SK-N-SH (cell line): ENCODE data around the gene FMOD. TPM values are rescaled to one million over a fixed set of nuclear protein-coding genes. Genes with fewer than 3 reads are reported as not detected.

Experiments
- CTCF ChIA-PET: fragments of 300-600, 350-600 bp; formaldehyde crosslinking; extraction: SDS; loops from one replicate; lab custom pipeline; 2021; lab: Yijun Ruan, JAX
- POLR2A ChIA-PET: fragments of 350-600 bp; sonication (Branson Sonifier 250); formaldehyde crosslinking; extraction: SDS; loops from one replicate; lab custom pipeline; 2020; ENCODE audit warnings: antibody characterized with exemption, inconsistent platforms; lab: Yijun Ruan, JAX
- DNase-seq: peaks from one replicate; pipeline ENCODE4 v3.0.0; 2012
- H2AFZ ChIP-seq: fragments of 200-600 bp; sonication (generic); 2 replicates; pipeline ENCODE4 v1.8.1; 2016; ENCODE audit warnings: antibody characterized with exemption, mild to moderate bottlenecking, low read depth
- H3F3A ChIP-seq: fragments of 200-600 bp; sonication (generic); replicated peaks from 2 replicates; pipeline ENCODE3; 2016; ENCODE audit warnings: antibody characterized with exemption, mild to moderate bottlenecking; ENCODE audit not compliant: insufficient read depth
- H3K27ac ChIP-seq, 2 experiments: fragments of 200-500 bp in 1 of 2; fragments of 200-600 bp in 1 of 2; sonication (Bioruptor generic) in 1 of 2; sonication (generic), shearing (Covaris generic) in 1 of 2; 2 replicates each; pipeline versions ENCODE4 v1.5.1 to v1.6.1; 2014 to 2016; ENCODE audit warnings: low read depth in 2 of 2, inconsistent platforms in 1 of 2, low read length in 1 of 2, mild to moderate bottlenecking in 1 of 2, mixed read lengths in 1 of 2
- H3K27me3 ChIP-seq: fragments of 200-600 bp; sonication (generic), shearing (Covaris generic); 2 replicates; pipeline ENCODE4 v1.6.1; 2016; ENCODE audit warnings: mixed run types; ENCODE audit not compliant: insufficient read depth
- H3K36me3 ChIP-seq, 2 experiments: fragments of 200-500 bp in 1 of 2; fragments of 200-600 bp in 1 of 2; sonication (Bioruptor generic) in 1 of 2; sonication (generic) in 1 of 2; replicated peaks in 1 of 2; 2 replicates each; pipeline versions ENCODE3 to v1.5.1; 2014 to 2016; ENCODE audit warnings: low read length in 1 of 2, mild to moderate bottlenecking in 1 of 2; ENCODE audit not compliant: insufficient read depth in 2 of 2, control insufficient read depth in 1 of 2
- H3K4me1 ChIP-seq, 2 experiments: fragments of 200-500 bp in 1 of 2; fragments of 200-600 bp in 1 of 2; sonication (Bioruptor generic) in 1 of 2; sonication (generic), shearing (Covaris generic) in 1 of 2; 2 replicates each; pipeline versions ENCODE4 v1.5.1 to v1.6.1; 2014 to 2016; ENCODE audit warnings: low read depth in 1 of 2, low read length in 1 of 2, mixed run types in 1 of 2; ENCODE audit not compliant: insufficient read depth in 2 of 2, control insufficient read depth in 1 of 2
- H3K4me2 ChIP-seq: fragments of 200-600 bp; sonication (generic), shearing (Covaris generic); 2 replicates; pipeline ENCODE4 v1.6.1; 2017; ENCODE audit warnings: mixed run types
- H3K4me3 ChIP-seq, 2 experiments: fragments of 200-500 bp in 1 of 2; fragments of 200-600 bp in 1 of 2; sonication (Bioruptor generic) in 1 of 2; sonication (generic), shearing (Covaris generic) in 1 of 2; 2 replicates each; pipeline versions ENCODE4 v1.5.1 to v1.8.1; 2014 to 2016; ENCODE audit warnings: low read depth in 2 of 2, inconsistent platforms in 1 of 2, low read length in 1 of 2, mild to moderate bottlenecking in 1 of 2, mixed read lengths in 1 of 2, moderate library complexity in 1 of 2
- H3K79me2 ChIP-seq: fragments of 200-600 bp; sonication (generic); 2 replicates; pipeline ENCODE4 v1.8.1; 2017; ENCODE audit warnings: mild to moderate bottlenecking; ENCODE audit not compliant: insufficient read depth
- H3K9ac ChIP-seq: fragments of 200-600 bp; sonication (generic); 2 replicates; pipeline ENCODE4 v1.6.1; 2017; ENCODE audit warnings: mixed run types
- H3K9me2 ChIP-seq: fragments of 200-600 bp; sonication (generic); 2 replicates; pipeline ENCODE4 v1.6.1; 2017; ENCODE audit warnings: mixed run types
- H3K9me3 ChIP-seq: fragments of 200-600 bp; sonication (generic); 2 replicates; pipeline ENCODE4 v1.6.1; 2017; ENCODE audit warnings: mixed run types, mild to moderate bottlenecking, moderate library complexity
- H4K20me1 ChIP-seq: fragments of 200-600 bp; sonication (generic); 2 replicates; pipeline ENCODE4 v1.6.1; 2017; ENCODE audit warnings: mild to moderate bottlenecking, mixed run types; ENCODE audit not compliant: insufficient read depth
- ELF1 ChIP-seq: IDR thresholded peaks from 2 replicates; pipeline ENCODE4 v1.4.0; 2012
- EP300 ChIP-seq, 2 experiments: IDR thresholded peaks; 2 replicates each; pipeline versions ENCODE4 v1.4.0 to v1.6.1; 2012; ENCODE audit warnings: borderline replicate concordance in 1 of 2, low read depth in 1 of 2, low read length in 1 of 2
- EZH2phosphoT487 ChIP-seq: fragments of 200-600 bp; sonication (generic); IDR thresholded peaks from 2 replicates; pipeline ENCODE4 v1.6.1; 2017; ENCODE audit warnings: low read depth, mixed run types, mild to moderate bottlenecking, antibody characterized with exemption, moderate library complexity, borderline replicate concordance
- GABPA ChIP-seq: IDR thresholded peaks from 2 replicates; pipeline ENCODE4 v1.4.0; 2012; ENCODE audit warnings: low read depth, mild to moderate bottlenecking
- JUND ChIP-seq: IDR thresholded peaks from 2 replicates; pipeline ENCODE4 v1.4.0; 2012
- MEF2A ChIP-seq: IDR thresholded peaks from 2 replicates; pipeline ENCODE4 v1.4.0; 2012; ENCODE audit warnings: low read depth, borderline replicate concordance
- NFIC ChIP-seq: IDR thresholded peaks from 2 replicates; pipeline ENCODE4 v1.4.0; 2012; ENCODE audit warnings: borderline replicate concordance
- POLR2AphosphoS5 ChIP-seq: IDR thresholded peaks from 2 replicates; pipeline ENCODE4 v1.6.1; 2012; ENCODE audit warnings: low read depth, low read length
- RAD21 ChIP-seq: IDR thresholded peaks from 2 replicates; pipeline ENCODE4 v1.6.1; 2012; ENCODE audit warnings: mild to moderate bottlenecking, low read length
- RFX5 ChIP-seq: IDR thresholded peaks from 2 replicates; pipeline ENCODE4 v1.6.1; 2012; ENCODE audit warnings: mild to moderate bottlenecking, improper control_type of control experiment, low read length
- RXRA ChIP-seq: IDR thresholded peaks from 2 replicates; pipeline ENCODE4 v1.4.0; 2012; ENCODE audit warnings: low read depth, mild to moderate bottlenecking, borderline replicate concordance
- SIN3A ChIP-seq: IDR thresholded peaks from 2 replicates; pipeline ENCODE4 v1.6.1; 2012; ENCODE audit warnings: low read depth, mild to moderate bottlenecking, low read length, moderate library complexity, borderline replicate concordance
- TCF12 ChIP-seq: IDR thresholded peaks from 2 replicates; pipeline ENCODE4 v1.4.0; 2012
- TEAD4 ChIP-seq: IDR thresholded peaks from 2 replicates; pipeline ENCODE4 v1.4.0; 2012; ENCODE audit warnings: mild to moderate bottlenecking, borderline replicate concordance; ENCODE audit not compliant: insufficient read depth
- YY1 ChIP-seq: IDR thresholded peaks from 2 replicates; pipeline ENCODE4 v1.4.0; 2012; ENCODE audit warnings: low read depth, mild to moderate bottlenecking
- WGBS: methylation state at CpG from one replicate; pipeline ENCODE4 v1.1.6; 2017; ENCODE audit warnings: low lambda C conversion rate; 5-methylcytosine and 5-hydroxymethylcytosine counted together
- polyA plus RNA-seq, 3 experiments: library from polyadenylated mRNA; depleted of rRNA; stranded (reverse); fragments of >200 nt; gene quantifications; 2 replicates each; pipeline ENCODE4 v1.2.3, GENCODE V29; 2012
- TF ChIP-seq, protein P1 (sequence below): fragments of 150-350 bp; IDR thresholded peaks from 2 replicates; pipeline ENCODE4 v1.6.1; 2017; ENCODE audit warnings: antibody characterized with exemption, low read length, low read depth, borderline replicate concordance
- TF ChIP-seq, protein P2 (sequence below): IDR thresholded peaks from 2 replicates; pipeline ENCODE4 v1.4.0; 2012; ENCODE audit warnings: low read depth
- TF ChIP-seq, protein P3 (sequence below): IDR thresholded peaks from 2 replicates; pipeline ENCODE4 v1.4.0; 2012; ENCODE audit warnings: low read depth, borderline replicate concordance
- TF ChIP-seq, protein P4 (sequence below): IDR thresholded peaks from 2 replicates; pipeline ENCODE4 v1.6.1; 2012; ENCODE audit warnings: mild to moderate bottlenecking, low read depth, low read length, moderate library complexity

Gene FMOD
- polyA plus RNA-seq, 1 of the 3 experiments (the other 2 are of a cell fraction), result not detected

DNA sequence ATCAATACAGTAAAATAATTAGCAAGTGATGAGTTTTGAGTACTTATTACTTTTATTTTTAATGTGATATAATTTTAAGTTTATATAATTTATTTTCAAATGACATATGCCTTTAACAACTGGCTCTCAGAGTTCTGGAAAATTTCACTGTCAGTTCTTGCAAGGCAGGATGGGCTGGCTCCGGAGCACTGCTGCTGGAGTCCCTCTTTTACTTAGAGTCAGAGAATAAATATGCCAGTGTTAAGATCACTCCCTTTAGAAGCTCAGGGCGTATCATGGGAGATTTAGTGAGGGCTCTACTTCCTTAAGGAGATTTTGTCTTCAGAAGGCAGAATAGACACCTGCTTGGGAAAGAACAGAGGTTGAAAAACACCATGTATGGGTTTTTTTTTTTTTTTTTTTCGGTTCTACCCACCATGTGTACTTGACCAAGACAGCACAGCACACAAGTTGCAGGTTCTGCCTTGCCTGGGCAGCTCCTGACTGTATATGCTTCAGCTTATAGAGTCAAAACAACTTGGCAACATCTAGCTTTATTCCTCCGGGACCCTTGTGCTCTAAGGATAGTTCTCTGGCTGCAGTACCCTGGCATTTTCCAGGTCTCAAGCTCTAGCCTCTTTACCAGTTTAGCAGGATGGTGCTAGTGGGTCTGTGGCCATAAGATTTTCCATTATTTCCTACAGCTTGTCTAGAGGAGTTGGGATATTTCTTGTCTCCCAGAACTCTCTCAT, 29.7 kb upstream of the FMOD start:
- Histone ChIP-seq H3K79me2 (no peaks in the 10 kb centered on the region), H2AFZ (no peak overlapping the region), H3K9ac (no peak overlapping the region), H3K27me3 (peaks cover 20% of the 10 kb centered on the region; the same call in 1 of the 2 replicates), H3K4me3 (no peak overlapping the region), H3K9me3 (no peaks in the 10 kb centered on the region), H3K9me2 (no peaks in the 10 kb centered on the region), H3K36me3 (no peaks in the 10 kb centered on the region), H3K4me2 (no peak overlapping the region), H3F3A (no peaks in the 10 kb centered on the region), H3K4me1 (peaks cover 0 to 3% of the 10 kb centered on the region in 2 experiments; a peak in 1 of 4 replicates), H4K20me1 (no peaks in the 10 kb centered on the region), H3K27ac (no peak overlapping the region)
- no peak for DNase-seq
- POLR2A ChIA-PET, result no interaction called here
- CTCF ChIA-PET, result interaction anchor here (0.8 to 2.6 kb wide), 3 partner anchors 33 to 60 kb away, joined by 3 to 7 read pairs (median 4); no protein-coding TSS in a partner anchor
- 22% methylated on average over 4 of the region's 4 CpGs for WGBS
- TF ChIP-seq TCF12, result no peak
- no peak for TF ChIP-seq GABPA
- no peak for TF ChIP-seq JUND
- no peak for TF ChIP-seq RAD21
- no peak for TF ChIP-seq SIN3A
- TF ChIP-seq EP300 (IDR thresholded peaks at IDR 0.05; ENCODE audit: borderline replicate concordance in 1 of 2, low read depth in 1 of 2, low read length in 1 of 2), result no peak
- TF ChIP-seq YY1, result no peak
- TF ChIP-seq, protein P1, sequence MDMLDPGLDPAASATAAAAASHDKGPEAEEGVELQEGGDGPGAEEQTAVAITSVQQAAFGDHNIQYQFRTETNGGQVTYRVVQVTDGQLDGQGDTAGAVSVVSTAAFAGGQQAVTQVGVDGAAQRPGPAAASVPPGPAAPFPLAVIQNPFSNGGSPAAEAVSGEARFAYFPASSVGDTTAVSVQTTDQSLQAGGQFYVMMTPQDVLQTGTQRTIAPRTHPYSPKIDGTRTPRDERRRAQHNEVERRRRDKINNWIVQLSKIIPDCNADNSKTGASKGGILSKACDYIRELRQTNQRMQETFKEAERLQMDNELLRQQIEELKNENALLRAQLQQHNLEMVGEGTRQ, result no peak
- no peak for TF ChIP-seq RXRA
- no peak for TF ChIP-seq NFIC
- no peak for TF ChIP-seq POLR2AphosphoS5

DNA sequence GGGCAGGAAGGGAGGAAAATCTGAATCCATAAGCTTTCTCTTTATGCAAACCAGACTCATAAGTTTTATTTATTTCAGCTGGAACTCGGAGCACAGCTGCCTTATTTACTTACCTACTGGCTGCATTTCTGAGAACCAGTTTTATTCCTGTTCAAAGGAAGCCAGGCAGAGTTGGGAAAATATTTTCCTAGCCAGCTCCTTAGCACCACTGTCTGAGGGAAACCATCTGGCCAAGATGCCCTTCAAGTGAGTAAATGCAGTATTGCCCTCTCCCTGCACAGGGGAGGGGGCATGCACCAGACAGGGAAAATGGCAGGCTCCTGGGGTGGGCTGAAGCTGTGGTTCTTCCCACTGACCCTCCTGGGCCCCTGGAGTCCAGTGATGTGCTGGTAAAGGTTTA, 28.9 kb upstream of the FMOD start:
- H3F3A ChIP-seq, result no peaks in the 10 kb centered on the region
- H2AFZ ChIP-seq, result no peak overlapping the region
- no peak overlapping the region for H3K4me2 ChIP-seq
- no peak for DNase-seq
- no peaks in the 10 kb centered on the region for H3K9me3 ChIP-seq
- H3K36me3 ChIP-seq, result no peaks in the 10 kb centered on the region
- H3K4me1 ChIP-seq, result peaks cover 0 to 3% of the 10 kb centered on the region in 2 experiments; a peak in 1 of 4 replicates
- no peak overlapping the region for H3K27ac ChIP-seq
- no peak overlapping the region for H3K9ac ChIP-seq
- CTCF ChIA-PET, result interaction anchor here (0.7 to 2.1 kb wide), 6 partner anchors 8 to 61 kb away, joined by 3 to 10 read pairs (median 4); no protein-coding TSS in a partner anchor
- no peaks in the 10 kb centered on the region for H4K20me1 ChIP-seq
- H3K27me3 ChIP-seq, result peaks cover 20% of the 10 kb centered on the region; the same call in 1 of the 2 replicates
- no peak overlapping the region for H3K4me3 ChIP-seq
- POLR2A ChIA-PET, result interaction anchor here (0.6 kb wide), 1 partner anchor 11 kb away, joined by 3 read pairs; no protein-coding TSS in a partner anchor
- H3K9me2 ChIP-seq, result no peaks in the 10 kb centered on the region
- H3K79me2 ChIP-seq, result no peaks in the 10 kb centered on the region
- WGBS, result 8% methylated on average over 1 of the region's 1 CpG
- TF ChIP-seq MEF2A, result no peak
- TF ChIP-seq EZH2phosphoT487, result no peak
- TF ChIP-seq, protein P2, sequence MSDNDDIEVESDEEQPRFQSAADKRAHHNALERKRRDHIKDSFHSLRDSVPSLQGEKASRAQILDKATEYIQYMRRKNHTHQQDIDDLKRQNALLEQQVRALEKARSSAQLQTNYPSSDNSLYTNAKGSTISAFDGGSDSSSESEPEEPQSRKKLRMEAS, result no peak
- no peak for TF ChIP-seq GABPA
- TF ChIP-seq RXRA, result no peak
- TF ChIP-seq, protein P3, sequence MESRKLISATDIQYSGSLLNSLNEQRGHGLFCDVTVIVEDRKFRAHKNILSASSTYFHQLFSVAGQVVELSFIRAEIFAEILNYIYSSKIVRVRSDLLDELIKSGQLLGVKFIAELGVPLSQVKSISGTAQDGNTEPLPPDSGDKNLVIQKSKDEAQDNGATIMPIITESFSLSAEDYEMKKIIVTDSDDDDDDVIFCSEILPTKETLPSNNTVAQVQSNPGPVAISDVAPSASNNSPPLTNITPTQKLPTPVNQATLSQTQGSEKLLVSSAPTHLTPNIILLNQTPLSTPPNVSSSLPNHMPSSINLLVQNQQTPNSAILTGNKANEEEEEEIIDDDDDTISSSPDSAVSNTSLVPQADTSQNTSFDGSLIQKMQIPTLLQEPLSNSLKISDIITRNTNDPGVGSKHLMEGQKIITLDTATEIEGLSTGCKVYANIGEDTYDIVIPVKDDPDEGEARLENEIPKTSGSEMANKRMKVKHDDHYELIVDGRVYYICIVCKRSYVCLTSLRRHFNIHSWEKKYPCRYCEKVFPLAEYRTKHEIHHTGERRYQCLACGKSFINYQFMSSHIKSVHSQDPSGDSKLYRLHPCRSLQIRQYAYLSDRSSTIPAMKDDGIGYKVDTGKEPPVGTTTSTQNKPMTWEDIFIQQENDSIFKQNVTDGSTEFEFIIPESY, result no peak
- TF ChIP-seq, protein P4, sequence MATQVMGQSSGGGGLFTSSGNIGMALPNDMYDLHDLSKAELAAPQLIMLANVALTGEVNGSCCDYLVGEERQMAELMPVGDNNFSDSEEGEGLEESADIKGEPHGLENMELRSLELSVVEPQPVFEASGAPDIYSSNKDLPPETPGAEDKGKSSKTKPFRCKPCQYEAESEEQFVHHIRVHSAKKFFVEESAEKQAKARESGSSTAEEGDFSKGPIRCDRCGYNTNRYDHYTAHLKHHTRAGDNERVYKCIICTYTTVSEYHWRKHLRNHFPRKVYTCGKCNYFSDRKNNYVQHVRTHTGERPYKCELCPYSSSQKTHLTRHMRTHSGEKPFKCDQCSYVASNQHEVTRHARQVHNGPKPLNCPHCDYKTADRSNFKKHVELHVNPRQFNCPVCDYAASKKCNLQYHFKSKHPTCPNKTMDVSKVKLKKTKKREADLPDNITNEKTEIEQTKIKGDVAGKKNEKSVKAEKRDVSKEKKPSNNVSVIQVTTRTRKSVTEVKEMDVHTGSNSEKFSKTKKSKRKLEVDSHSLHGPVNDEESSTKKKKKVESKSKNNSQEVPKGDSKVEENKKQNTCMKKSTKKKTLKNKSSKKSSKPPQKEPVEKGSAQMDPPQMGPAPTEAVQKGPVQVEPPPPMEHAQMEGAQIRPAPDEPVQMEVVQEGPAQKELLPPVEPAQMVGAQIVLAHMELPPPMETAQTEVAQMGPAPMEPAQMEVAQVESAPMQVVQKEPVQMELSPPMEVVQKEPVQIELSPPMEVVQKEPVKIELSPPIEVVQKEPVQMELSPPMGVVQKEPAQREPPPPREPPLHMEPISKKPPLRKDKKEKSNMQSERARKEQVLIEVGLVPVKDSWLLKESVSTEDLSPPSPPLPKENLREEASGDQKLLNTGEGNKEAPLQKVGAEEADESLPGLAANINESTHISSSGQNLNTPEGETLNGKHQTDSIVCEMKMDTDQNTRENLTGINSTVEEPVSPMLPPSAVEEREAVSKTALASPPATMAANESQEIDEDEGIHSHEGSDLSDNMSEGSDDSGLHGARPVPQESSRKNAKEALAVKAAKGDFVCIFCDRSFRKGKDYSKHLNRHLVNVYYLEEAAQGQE, result no peak
- no peak for TF ChIP-seq ELF1
- TF ChIP-seq TEAD4, result no peak
- no peak for TF ChIP-seq RFX5
- TF ChIP-seq EP300 (IDR thresholded peaks at IDR 0.05; ENCODE audit: borderline replicate concordance in 1 of 2, low read depth in 1 of 2, low read length in 1 of 2), result no peak
- TF ChIP-seq, protein P1, result no peak
